GM03348 (cell line): Measurements from ENCODE around the gene SPDYC.

Experiments
- DNase-seq: peaks from one replicate; pipeline ENCODE4 v3.0.0; 2012; ENCODE audit warnings: low spot score

SPDYC gene

GRCh38 chr11:65170058-65170534 is at the start of gene SPDYC:
TSS of gene SPDYC (plus strand) at chr11:65170233. CDS start at chr11:65171358, 1,125 bp downstream.
- DNase-seq, result no peak

GRCh38 chr11:65120831-65121230 is 49.2 kb upstream of the SPDYC start:
- DNase-seq, result no peak

- DNase-seq, result no peak
Measured at GRCh38 chr11:65121447-65121864, 48.6 kb upstream of the SPDYC start.

GRCh38 chr11:65121865-65122696 is 48.0 kb upstream of the SPDYC start, which contains the start of the genes FAU and MRPL49:
TSS of gene FAU (minus strand) at chr11:65122134. CDS start at chr11:65121813, 321 bp downstream.
TSS of gene MRPL49 (plus strand) at chr11:65122321. CDS start at chr11:65122347, 26 bp downstream.
- DNase-seq, result peak; percentile 96

GRCh38 chr11:65124480-65125196 is 45.4 kb upstream of the SPDYC start:
- no peak for DNase-seq

- no peak for DNase-seq
Measured at GRCh38 chr11:65125197-65126056, 44.6 kb upstream of the SPDYC start.

- DNase-seq, result no peak
Measured at GRCh38 chr11:65126624-65127274, 43.3 kb upstream of the SPDYC start.

- no peak for DNase-seq
Measured at GRCh38 chr11:65127473-65128181, 42.4 kb upstream of the SPDYC start.

- no peak for DNase-seq
Measured at GRCh38 chr11:65128182-65129145, 41.6 kb upstream of the SPDYC start.

GRCh38 chr11:65129649-65130441 is 40.2 kb upstream of the SPDYC start:
- DNase-seq, result no peak

- no peak for DNase-seq
Measured at GRCh38 chr11:65130631-65131416, 39.2 kb upstream of the SPDYC start.

GRCh38 chr11:65131417-65131776 is 38.6 kb upstream of the SPDYC start:
- no peak for DNase-seq

GRCh38 chr11:65131895-65132237 is 38.2 kb upstream of the SPDYC start:
- DNase-seq, result no peak

GRCh38 chr11:65132238-65132987 is 37.6 kb upstream of the SPDYC start:
- no peak for DNase-seq

- peak; percentile 56 for DNase-seq
Measured at GRCh38 chr11:65132988-65133700, 36.9 kb upstream of the SPDYC start.

GRCh38 chr11:65133724-65134123 is 36.3 kb upstream of the SPDYC start:
- DNase-seq, result peak; percentile 31
